B cell (primary cell): ENCODE measurements around the gene PLCD4. TPM values are rescaled to one million over a fixed set of nuclear protein-coding genes. Genes with fewer than 3 reads are reported as not detected.

Experiments
- ATAC-seq: fragments of 200-7000 bp; cut with Tn5 transposase; one replicate; pipeline ENCODE4 v1.10.0; 2021; ENCODE audit warnings: low read depth, mild to moderate bottlenecking, moderate number of reproducible peaks, moderate library complexity
- CTCF ChIA-PET: fragments of 350-600 bp; sonication (Branson Sonifier 250); formaldehyde crosslinking; loops from one replicate; lab custom pipeline; 2021; ENCODE audit warnings: antibody characterized with exemption, inconsistent platforms; lab: Charles Lee
- POLR2A ChIA-PET: fragments of 350-600 bp; sonication (Branson Sonifier 250); formaldehyde crosslinking; loops from one replicate; lab custom pipeline; 2021; ENCODE audit warnings: antibody characterized with exemption; lab: Charles Lee
- DNase-seq: peaks from one replicate; pipeline ENCODE4 v3.0.0; 2013
- H2AFZ ChIP-seq: 2 replicates; pipeline ENCODE4 v1.6.1; 2012; ENCODE audit warnings: mild to moderate bottlenecking, low read depth, low read length; ENCODE audit not compliant: insufficient read depth, poor library complexity, severe bottlenecking
- H3K27ac ChIP-seq, 2 donors: 1 replicate in 1 of 2; 2 replicates in 1 of 2; pipeline ENCODE4 v1.5.1; 2012 to 2013; ENCODE audit warnings: low read length in 2 of 2, mild to moderate bottlenecking in 2 of 2, moderate library complexity in 1 of 2
- H3K27me3 ChIP-seq, 4 experiments: fragments of 200-600 bp in 1 of 4; sonication (generic) in 1 of 4; replicated peaks in 1 of 4; 1 replicate in 2 of 4; 2 replicates in 2 of 4; pipeline versions ENCODE4 v1.6.1 to v1.7.0; 2013 to 2016; ENCODE audit warnings: low read length in 3 of 4, mild to moderate bottlenecking in 2 of 4, mixed read lengths in 1 of 4, moderate library complexity in 1 of 4; ENCODE audit not compliant: insufficient read depth in 4 of 4, control insufficient read depth in 3 of 4; ENCODE audit errors: control extremely low read depth in 1 of 4
- H3K36me3 ChIP-seq, 2 experiments: replicated peaks in 1 of 2; 1 replicate in 1 of 2; 2 replicates in 1 of 2; pipeline versions ENCODE4 v1.6.1 to v1.7.1; 2013; ENCODE audit warnings: low read length in 1 of 2; ENCODE audit not compliant: insufficient read depth in 2 of 2, control insufficient read depth in 1 of 2; ENCODE audit errors: control extremely low read depth in 1 of 2, extremely low read depth in 1 of 2
- H3K4me1 ChIP-seq, 2 donors: fragments of 200-600 bp in 1 of 2; sonication (generic) in 1 of 2; 1 replicate in 1 of 2; 2 replicates in 1 of 2; pipeline versions ENCODE4 v1.5.1 to v1.6.1; 2013 to 2017; ENCODE audit warnings: low read length in 2 of 2; ENCODE audit not compliant: control insufficient read depth in 2 of 2, insufficient read depth in 2 of 2
- H3K4me2 ChIP-seq: replicated peaks from 2 replicates; pipeline ENCODE3; 2012; ENCODE audit warnings: mild to moderate bottlenecking, low read depth, low read length; ENCODE audit not compliant: poor library complexity, severe bottlenecking
- H3K4me3 ChIP-seq, 5 experiments: fragments of 200-600 bp in 1 of 5; sonication (generic) in 1 of 5; 1 replicate in 3 of 5; 2 replicates in 2 of 5; pipeline versions ENCODE4 v1.5.1 to v1.7.0; 2011 to 2016; ENCODE audit warnings: low read length in 4 of 5, mild to moderate bottlenecking in 4 of 5, low read depth in 2 of 5, control low read depth in 1 of 5, moderate library complexity in 1 of 5; ENCODE audit not compliant: insufficient read depth in 1 of 5; ENCODE audit errors: control extremely low read depth in 1 of 5, extremely low read depth in 1 of 5
- H3K79me2 ChIP-seq: fragments of 200-600 bp; sonication (generic); one replicate; pipeline ENCODE4 v1.6.0; 2016; ENCODE audit warnings: low read length; ENCODE audit not compliant: control insufficient read depth, insufficient read depth
- H3K9ac ChIP-seq: fragments of 200-600 bp; sonication (generic); 2 replicates; pipeline ENCODE4 v1.6.1; 2017; ENCODE audit warnings: mild to moderate bottlenecking, low read length, moderate library complexity
- H3K9me3 ChIP-seq, 3 donors: one replicate each; pipeline versions ENCODE4 v1.6.1 to v1.7.1; 2013; ENCODE audit warnings: low read length in 2 of 3; ENCODE audit not compliant: control insufficient read depth in 2 of 3, insufficient read depth in 1 of 3; ENCODE audit errors: control extremely low read depth in 1 of 3
- H4K20me1 ChIP-seq: 2 replicates; pipeline ENCODE4 v1.6.0; 2012; ENCODE audit warnings: mild to moderate bottlenecking, low read length; ENCODE audit not compliant: insufficient read depth, control insufficient read depth, poor library complexity, severe bottlenecking
- H3K27ac Mint-ChIP-seq: one replicate; pipeline ENCODE4 v1.8.0; 2021; ENCODE audit warnings: mixed read lengths
- H3K27me3 Mint-ChIP-seq: one replicate; pipeline ENCODE4 v1.8.0; 2021; ENCODE audit warnings: mixed read lengths
- H3K4me1 Mint-ChIP-seq: one replicate; pipeline ENCODE4 v1.8.0; 2021; ENCODE audit warnings: mixed read lengths
- H3K4me3 Mint-ChIP-seq: one replicate; pipeline ENCODE4 v1.8.0; 2021; ENCODE audit warnings: mixed read lengths
- H3K9me3 Mint-ChIP-seq: one replicate; pipeline ENCODE4 v1.8.0; 2022; ENCODE audit warnings: mixed read lengths; ENCODE audit not compliant: insufficient read depth
- CTCF ChIP-seq: fragments of 200-600 bp; IDR thresholded peaks from one replicate; pipeline ENCODE4 v1.8.0; 2022; ENCODE audit warnings: antibody characterized with exemption, mild to moderate bottlenecking
- EZH2 ChIP-seq: IDR thresholded peaks from 2 replicates; pipeline ENCODE4 v1.6.1; 2012; ENCODE audit warnings: borderline replicate concordance, low read depth, mild to moderate bottlenecking, moderate library complexity, low read length; ENCODE audit not compliant: insufficient read depth, poor library complexity, severe bottlenecking
- WGBS: methylation state at CpG from one replicate; pipeline ENCODE4 v1.1.5; 2013; ENCODE audit warnings: missing lambda C conversion rate; ENCODE audit not compliant: insufficient coverage; 5-methylcytosine and 5-hydroxymethylcytosine counted together
- intact Hi-C: fragments of 100-400 bp; cut with micrococcal nuclease; formaldehyde crosslinking; loops from one replicate; pipeline ENCODE4 v1.10.0; 2022
- polyA plus RNA-seq: library from polyadenylated mRNA; depleted of rRNA; stranded (reverse); fragments of >200 nt; gene quantifications from 2 replicates; pipeline ENCODE4 v1.2.3, GENCODE V29; 2012
- total RNA-seq, 2 donors: library from RNA; stranded (reverse); fragments of 120-200 nt in 1 of 2; gene quantifications; 1 replicate in 1 of 2; 2 replicates in 1 of 2; pipeline versions ENCODE4 v1.2.3 to v1.2.4, GENCODE V29; 2013 to 2022

Gene PLCD4
- total and polyA plus RNA-seq, 2 donors (not counting 1 experiment from before 2014, with no cell fraction given) = 0.25 to 0.62 TPM

- Histone ChIP-seq H2AFZ (peak within 1 kb of the TSS; percentile 98), H3K4me2 (peak within 1 kb of the TSS; percentile 84), H3K36me3 (peaks cover 0 to 57% of the 10 kb centered on the region in 2 experiments), H3K27me3 (no peaks in the 10 kb centered on the region), H4K20me1 (peaks cover 7% of the 10 kb centered on the region), H3K27ac (peak within 1 kb of the TSS; percentile 46 to 77), H3K4me1 (peaks cover 12 to 16% of the 10 kb centered on the region in 2 donors), H3K79me2 (peaks cover 50% of the 10 kb centered on the region), H3K9ac (peak within 1 kb of the TSS; percentile 90), H3K9me3 (no peaks in the 10 kb centered on the region), H3K4me3 (peak within 1 kb of the TSS; percentile 65 to 93 (median 81))
- Mint-ChIP-seq H3K27me3 (no peaks in the 10 kb centered on the region), H3K9me3 (no peaks in the 10 kb centered on the region), H3K27ac (peak within 1 kb of the TSS; percentile 95), H3K4me3 (peak within 1 kb of the TSS; percentile 99), H3K4me1 (peaks cover 28% of the 10 kb centered on the region)
- ATAC-seq (peak; percentile 97), DNase-seq (peak; percentile 91)
- ChIA-PET POLR2A (interaction anchor here (0.6 to 2.7 kb wide), 7 partner anchors 12 to 279 kb away, joined by 3 to 19 read pairs (median 5); partner anchors contain the start of genes RNF25, STK36 and TTLL4), CTCF (interaction anchor here (0.5 to 6.3 kb wide), 20 partner anchors 10 to 732 kb away, joined by 3 to 39 read pairs (median 4); partner anchors contain the start of genes RNF25, STK36, TMBIM1 and TTLL4)
- WGBS = under 1% methylated on average over 46 of the region's 49 CpGs
- TF ChIP-seq EZH2 (no peak), CTCF (no peak)
- intact Hi-C loops = loop anchor here (1.0 to 5.0 kb wide), 6 partner anchors 13 to 729 kb away; partner anchors contain the start of genes AAMP, CNOT9, PNKD and RNF25
These were observed 51.7 kb downstream of the PLCD4 start, which contains the start of the genes BCS1L and ZNF142 for GRCh38 chr2:218659258-218659987. Gene BCS1L, plus strand, starts transcription at chr2:218659683. Its CDS starts 1,305 bp downstream, at chr2:218660988. Gene ZNF142, minus strand, starts transcription at chr2:218659623. Its CDS starts 3,194 bp downstream, at chr2:218656429.
